H9 (cell line): ENCODE results near the gene LMTK2. TPM values are rescaled to one million over a fixed set of nuclear protein-coding genes. Genes with fewer than 3 reads are reported as not detected.

Experiments used
- DNase-seq: peaks from one replicate; pipeline ENCODE4 v3.0.0-alpha.2; 2017
- H2AFZ ChIP-seq: one replicate; pipeline ENCODE4 v1.6.1; 2013; ENCODE audit warnings: mild to moderate bottlenecking, low read length, control low read depth, moderate library complexity
- H2AK5ac ChIP-seq: 2 replicates; pipeline ENCODE4 v1.6.1; 2013; ENCODE audit warnings: low read length, control low read depth, mixed read lengths; ENCODE audit not compliant: insufficient read length
- H2BK120ac ChIP-seq: one replicate; pipeline ENCODE4 v1.6.1; 2013; ENCODE audit warnings: low read depth, mild to moderate bottlenecking, low read length, control low read depth, inconsistent platforms; ENCODE audit not compliant: poor library complexity, severe bottlenecking
- H2BK12ac ChIP-seq: 2 replicates; pipeline ENCODE4 v1.6.1; 2013; ENCODE audit warnings: low read length, control low read depth, mixed read lengths, low read depth; ENCODE audit not compliant: insufficient read length
- H2BK15ac ChIP-seq: 2 replicates; pipeline ENCODE4 v1.6.1; 2013; ENCODE audit warnings: low read depth, low read length, control low read depth
- H2BK20ac ChIP-seq: one replicate; pipeline ENCODE4 v1.6.1; 2013; ENCODE audit warnings: low read depth, mild to moderate bottlenecking, low read length, control low read depth, inconsistent platforms; ENCODE audit not compliant: poor library complexity, severe bottlenecking
- H2BK5ac ChIP-seq: 2 replicates; pipeline ENCODE4 v1.6.1; 2013; ENCODE audit warnings: low read length, control low read depth, mixed read lengths; ENCODE audit not compliant: insufficient read length
- H3K14ac ChIP-seq: 2 replicates; pipeline ENCODE4 v1.6.1; 2013; ENCODE audit warnings: low read length, control low read depth; ENCODE audit not compliant: insufficient read depth
- H3K18ac ChIP-seq: 2 replicates; pipeline ENCODE4 v1.6.1; 2013; ENCODE audit warnings: low read depth, mild to moderate bottlenecking, mixed read lengths, low read length, control low read depth; ENCODE audit not compliant: insufficient read length
- H3K23ac ChIP-seq: 2 replicates; pipeline ENCODE4 v1.6.1; 2013; ENCODE audit warnings: low read length, control low read depth, mixed read lengths, low read depth; ENCODE audit not compliant: insufficient read length
- H3K23me2 ChIP-seq: 2 replicates; pipeline ENCODE4 v1.6.1; 2013; ENCODE audit warnings: low read depth, mild to moderate bottlenecking, mixed read lengths, low read length, control low read depth; ENCODE audit not compliant: insufficient read length, poor library complexity, severe bottlenecking
- H3K27ac ChIP-seq: 2 replicates; pipeline ENCODE4 v1.5.1; 2013; ENCODE audit warnings: low read length, control low read depth, mixed read lengths, low read depth; ENCODE audit not compliant: insufficient read length
- H3K27me3 ChIP-seq: 2 replicates; pipeline ENCODE4 v1.6.1; 2013; ENCODE audit warnings: low read length, control low read depth, inconsistent platforms; ENCODE audit not compliant: insufficient read depth
- H3K4ac ChIP-seq: 2 replicates; pipeline ENCODE4 v1.6.1; 2013; ENCODE audit warnings: low read depth, mild to moderate bottlenecking, control low read depth, inconsistent platforms, low read length, moderate library complexity
- H3K4me1 ChIP-seq: 2 replicates; pipeline ENCODE4 v1.6.1; 2013; ENCODE audit warnings: low read length, control low read depth, inconsistent platforms; ENCODE audit not compliant: insufficient read depth
- H3K4me2 ChIP-seq: 2 replicates; pipeline ENCODE4 v1.6.1; 2013; ENCODE audit warnings: low read length, control low read depth, mixed read lengths; ENCODE audit not compliant: insufficient read length, insufficient read depth
- H3K56ac ChIP-seq: 2 replicates; pipeline ENCODE4 v1.6.1; 2013; ENCODE audit warnings: low read depth, mild to moderate bottlenecking, mixed read lengths, low read length, control low read depth; ENCODE audit not compliant: insufficient read length
- H3K79me1 ChIP-seq: 2 replicates; pipeline ENCODE4 v1.6.1; 2013; ENCODE audit warnings: low read depth, mild to moderate bottlenecking, moderate library complexity, low read length, control low read depth, inconsistent platforms; ENCODE audit not compliant: insufficient read depth, poor library complexity, severe bottlenecking
- H3K79me2 ChIP-seq: 2 replicates; pipeline ENCODE4 v1.6.1; 2013; ENCODE audit warnings: low read length, control low read depth, inconsistent platforms; ENCODE audit not compliant: insufficient read depth
- H3K9ac ChIP-seq: 2 replicates; pipeline ENCODE4 v1.6.1; 2013; ENCODE audit warnings: low read length, control low read depth, mixed read lengths; ENCODE audit not compliant: insufficient read length; ENCODE audit errors: extremely low read depth
- H3K9me3 ChIP-seq: one replicate; pipeline ENCODE4 v1.6.1; 2013; ENCODE audit warnings: low read depth, low read length, inconsistent platforms; ENCODE audit not compliant: control insufficient read depth
- H3T11ph ChIP-seq: one replicate; pipeline ENCODE4 v1.6.1; 2013; ENCODE audit warnings: mild to moderate bottlenecking, low read length, control low read depth, inconsistent platforms
- H4K20me1 ChIP-seq: one replicate; pipeline ENCODE4 v1.6.1; 2013; ENCODE audit not compliant: control insufficient read depth, insufficient read length, insufficient read depth
- H4K5ac ChIP-seq: 2 replicates; pipeline ENCODE4 v1.6.1; 2013; ENCODE audit warnings: low read depth, mild to moderate bottlenecking, mixed read lengths, low read length, control low read depth; ENCODE audit not compliant: insufficient read length
- H4K8ac ChIP-seq: replicated peaks from 2 replicates; pipeline ENCODE4 v1.6.1; 2013; ENCODE audit warnings: low read length, control low read depth, mixed read lengths, low read depth; ENCODE audit not compliant: insufficient read length
- H4K91ac ChIP-seq: 2 replicates; pipeline ENCODE4 v1.6.1; 2013; ENCODE audit warnings: low read depth, mild to moderate bottlenecking, moderate library complexity, mixed read lengths, low read length, control low read depth; ENCODE audit not compliant: insufficient read length
- H3K27ac Mint-ChIP-seq, 3 experiments: 2 replicates in 2 of 3; 3 replicates in 1 of 3; pipeline ENCODE4 v1.8.0; 2020 to 2021; ENCODE audit warnings: mixed read lengths in 3 of 3, mild to moderate bottlenecking in 1 of 3, moderate library complexity in 1 of 3
- H3K27me3 Mint-ChIP-seq: 2 replicates; pipeline ENCODE4 v1.8.0; 2021; ENCODE audit warnings: low read depth, mild to moderate bottlenecking, moderate library complexity, mixed read lengths
- H3K36me3 Mint-ChIP-seq, 3 experiments: 2 replicates in 2 of 3; 3 replicates in 1 of 3; pipeline ENCODE4 v1.8.0; 2020 to 2021; ENCODE audit warnings: low read depth in 3 of 3, mixed read lengths in 3 of 3; ENCODE audit not compliant: insufficient read depth in 1 of 3
- H3K4me1 Mint-ChIP-seq, 2 experiments: 2 replicates each; pipeline ENCODE4 v1.8.0; 2020; ENCODE audit warnings: mixed read lengths in 2 of 2
- H3K4me3 Mint-ChIP-seq, 2 experiments: 2 replicates in 1 of 2; 3 replicates in 1 of 2; pipeline ENCODE4 v1.8.0; 2020 to 2021; ENCODE audit warnings: mild to moderate bottlenecking in 2 of 2, mixed read lengths in 2 of 2, moderate library complexity in 1 of 2
- H3K9me3 Mint-ChIP-seq, 2 experiments: 2 replicates in 1 of 2; 3 replicates in 1 of 2; pipeline ENCODE4 v1.8.0; 2020; ENCODE audit warnings: mild to moderate bottlenecking in 2 of 2, mixed read lengths in 2 of 2, moderate library complexity in 1 of 2
- CTCF ChIP-seq: fragments of 200-600 bp; sonication (generic); conservative IDR thresholded peaks from 3 replicates; pipeline ENCODE4 v1.8.0; 2021; ENCODE audit warnings: antibody characterized with exemption, mild to moderate bottlenecking
- WGBS: extraction: QIAGEN DNeasy Blood & Tissue Kit; methylation state at CpG from one replicate; pipeline ENCODE4 v1.1.7; 2013; ENCODE audit warnings: missing lambda C conversion rate, low lambda C conversion rate, mixed read lengths; ENCODE audit not compliant: insufficient read length; ENCODE audit errors: extremely low coverage; 5-methylcytosine and 5-hydroxymethylcytosine counted together
- total RNA-seq: library from RNA; stranded (reverse); gene quantifications from 2 replicates; pipeline ENCODE4 v1.2.1, GENCODE V29; 2021

The LMTK2 gene
- total RNA-seq, 1 experiment from 2014 or later: 24.9 TPM

- Histone ChIP-seq H3K4me2 (no peak overlapping the region), H3K23me2 (no peaks in the 10 kb centered on the region), H3K79me2 (no peaks in the 10 kb centered on the region), H2AK5ac (no peak overlapping the region), H3K27ac (no peak overlapping the region), H3K27me3 (no peaks in the 10 kb centered on the region), H2AFZ (no peak overlapping the region), H3K23ac (no peak overlapping the region), H4K8ac (no peak overlapping the region), H3K9ac (no peak overlapping the region), H4K91ac (no peak overlapping the region), H3K14ac (no peak overlapping the region), H3K18ac (no peak overlapping the region), H2BK5ac (no peak overlapping the region), H3K56ac (no peak overlapping the region), H2BK120ac (no peak overlapping the region), H3K9me3 (no peaks in the 10 kb centered on the region), H2BK15ac (no peak overlapping the region), H2BK20ac (no peak overlapping the region), H4K20me1 (no peaks in the 10 kb centered on the region), H4K5ac (no peak overlapping the region), H3K4ac (no peak overlapping the region), H2BK12ac (no peak overlapping the region), H3K79me1 (no peaks in the 10 kb centered on the region), H3T11ph (no peak overlapping the region), H3K4me1 (no peaks in the 10 kb centered on the region)
- DNase-seq: no peak
- Mint-ChIP-seq H3K27ac (no peak overlapping the region), H3K27me3 (no peaks in the 10 kb centered on the region), H3K4me1 (no peaks in the 10 kb centered on the region), H3K4me3 (no peak overlapping the region), H3K9me3 (no peaks in the 10 kb centered on the region), H3K36me3 (peaks cover 20 to 59% (median 44%) of the 10 kb centered on the region in 3 experiments; a peak in 6 of 7 replicates)
- WGBS: no CpG with 5 or more reads among the region's 8 CpGs
- no peak for TF ChIP-seq CTCF
Measured at GRCh38 chr7:98194672-98195457, 88.2 kb downstream of the LMTK2 start.
